Measurements from ENCODE around the gene FAS.

FAS gene

DNA sequence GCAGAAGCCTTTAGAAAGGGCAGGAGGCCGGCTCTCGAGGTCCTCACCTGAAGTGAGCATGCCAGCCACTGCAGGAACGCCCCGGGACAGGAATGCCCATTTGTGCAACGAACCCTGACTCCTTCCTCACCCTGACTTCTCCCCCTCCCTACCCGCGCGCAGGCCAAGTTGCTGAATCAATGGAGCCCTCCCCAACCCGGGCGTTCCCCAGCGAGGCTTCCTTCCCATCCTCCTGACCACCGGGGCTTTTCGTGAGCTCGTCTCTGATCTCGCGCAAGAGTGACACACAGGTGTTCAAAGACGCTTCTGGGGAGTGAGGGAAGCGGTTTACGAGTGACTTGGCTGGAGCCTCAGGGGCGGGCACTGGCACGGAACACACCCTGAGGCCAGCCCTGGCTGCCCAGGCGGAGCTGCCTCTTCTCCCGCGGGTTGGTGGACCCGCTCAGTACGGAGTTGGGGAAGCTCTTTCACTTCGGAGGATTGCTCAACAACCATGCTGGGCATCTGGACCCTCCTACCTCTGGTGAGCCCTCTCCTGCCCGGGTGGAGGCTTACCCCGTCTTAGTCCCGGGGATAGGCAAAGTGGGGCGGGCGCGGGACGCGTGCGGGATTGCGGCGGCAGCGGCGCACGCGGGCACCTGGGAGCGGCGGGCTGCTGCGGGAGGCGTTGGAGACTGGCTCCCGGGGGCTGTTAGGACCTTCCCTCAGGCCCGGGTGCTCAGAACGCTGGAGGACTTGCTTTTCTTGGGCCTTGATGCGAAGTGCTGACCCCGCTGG is at the start of gene FAS:
TSS of gene FAS (plus strand) at position 415 of the 777 bp plus-strand sequence. CDS start at position 494, 79 bp downstream.
- DNase-seq (ENCODE audit: low spot score): peak; percentile 66

DNA sequence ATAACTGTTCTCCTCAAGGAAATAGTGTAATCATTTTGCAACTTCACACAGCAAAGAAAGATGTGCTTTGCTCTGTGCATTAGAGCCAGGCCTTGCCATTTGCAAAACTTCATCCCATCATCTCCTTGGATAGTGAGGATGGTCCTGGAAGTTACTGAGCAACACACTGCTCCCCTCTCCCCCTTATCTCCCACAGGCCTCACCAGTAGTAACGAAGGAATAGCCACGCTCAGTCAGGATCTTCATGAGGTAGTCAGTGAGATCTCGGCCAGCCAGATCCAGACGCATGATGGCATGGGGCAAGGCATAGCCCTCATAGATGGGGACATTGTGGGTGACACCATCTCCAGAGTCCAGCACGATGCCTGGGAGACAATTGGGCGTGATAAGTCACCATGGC is 49.6 kb upstream of the FAS start:
- DNase-seq (ENCODE audit: low spot score): no peak

DNA sequence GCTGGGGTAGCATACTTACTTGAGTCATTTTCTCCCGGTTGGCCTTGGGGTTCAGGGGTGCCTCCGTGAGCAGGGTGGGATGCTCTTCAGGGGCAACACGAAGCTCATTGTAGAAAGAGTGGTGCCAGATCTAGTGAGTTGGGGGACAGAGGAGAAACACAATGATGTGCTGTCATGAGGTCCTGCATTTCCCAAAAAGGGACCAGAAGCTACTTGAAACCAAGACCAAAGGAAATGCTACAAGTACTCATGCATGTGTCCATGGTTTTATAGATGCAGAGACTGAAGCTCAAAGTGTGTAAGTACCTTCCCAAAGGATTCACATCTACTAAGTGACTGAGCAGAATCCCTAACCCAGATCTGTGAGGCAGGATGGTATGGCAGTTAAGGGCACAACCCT is 46.8 kb upstream of the FAS start:
- no peak for DNase-seq (ENCODE audit: low spot score)

DNA sequence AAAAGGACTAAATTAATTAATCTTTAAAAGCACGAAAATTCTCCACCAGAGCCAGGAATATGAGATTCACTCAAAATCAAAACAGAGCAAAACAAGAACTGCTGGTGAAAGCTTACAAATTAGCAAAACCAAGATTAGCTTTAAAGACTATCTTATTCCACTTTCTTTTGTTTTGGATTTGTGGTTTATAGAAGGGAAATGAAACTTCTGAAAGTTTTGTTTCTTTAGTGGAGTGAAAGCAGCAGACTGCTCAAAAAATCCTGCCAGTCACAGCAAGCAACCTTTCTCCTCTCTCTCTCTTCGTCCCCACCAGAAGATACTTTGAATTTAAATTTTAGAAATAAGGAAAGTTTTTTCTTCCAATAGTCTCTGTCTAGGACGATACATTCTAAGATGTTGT is 45.8 kb upstream of the FAS start:
- DNase-seq (ENCODE audit: low spot score): peak; percentile 9

DNA sequence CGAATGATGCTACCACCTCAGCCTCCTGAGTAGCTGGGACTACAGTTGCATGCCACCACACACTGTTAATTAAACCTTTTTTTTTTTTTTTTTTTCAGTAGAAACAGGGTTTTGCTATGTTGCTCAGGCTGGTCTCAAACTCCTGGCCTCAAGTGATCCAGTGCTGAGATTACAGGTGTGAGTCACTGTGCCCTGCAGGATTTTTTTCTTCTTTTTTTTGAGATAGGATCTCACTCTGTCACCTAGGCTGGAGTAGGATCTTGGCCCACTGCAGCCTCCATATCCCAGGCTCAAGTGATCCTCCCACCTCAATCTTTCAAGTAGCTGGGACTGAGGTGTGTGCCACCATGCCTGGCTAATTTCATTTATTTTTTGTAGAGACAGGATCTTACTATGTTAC is 44.4 kb upstream of the FAS start:
- DNase-seq (ENCODE audit: low spot score): no peak

DNA sequence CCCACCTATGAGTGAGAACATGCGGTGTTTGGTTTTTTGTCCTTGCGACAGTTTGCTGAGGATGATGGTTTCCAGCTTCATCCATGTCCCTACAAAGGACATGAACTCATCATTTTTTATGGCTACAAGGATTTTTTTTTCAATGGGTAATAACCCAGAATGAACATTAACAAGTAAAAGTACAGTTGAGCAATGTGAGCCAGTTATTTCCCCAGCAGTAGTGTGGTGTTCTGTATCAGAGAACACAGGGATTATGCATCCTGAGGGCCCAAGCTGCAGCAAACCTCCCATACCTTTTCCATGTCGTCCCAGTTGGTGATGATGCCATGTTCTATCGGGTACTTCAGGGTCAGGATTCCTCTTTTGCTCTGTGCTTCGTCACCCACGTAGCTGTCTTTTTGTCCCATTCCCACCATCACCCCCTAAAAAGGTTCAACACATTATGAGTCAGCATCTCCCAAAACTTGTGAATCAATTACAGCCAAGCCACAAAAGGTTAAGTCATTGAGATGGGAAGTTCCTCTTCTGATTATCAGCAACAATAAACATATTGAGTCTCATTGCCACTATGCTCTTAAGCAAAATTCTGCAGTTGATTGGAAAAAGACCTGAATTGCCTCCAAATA is 43.5 kb upstream of the FAS start:
- no peak for DNase-seq (ENCODE audit: low spot score)

DNA sequence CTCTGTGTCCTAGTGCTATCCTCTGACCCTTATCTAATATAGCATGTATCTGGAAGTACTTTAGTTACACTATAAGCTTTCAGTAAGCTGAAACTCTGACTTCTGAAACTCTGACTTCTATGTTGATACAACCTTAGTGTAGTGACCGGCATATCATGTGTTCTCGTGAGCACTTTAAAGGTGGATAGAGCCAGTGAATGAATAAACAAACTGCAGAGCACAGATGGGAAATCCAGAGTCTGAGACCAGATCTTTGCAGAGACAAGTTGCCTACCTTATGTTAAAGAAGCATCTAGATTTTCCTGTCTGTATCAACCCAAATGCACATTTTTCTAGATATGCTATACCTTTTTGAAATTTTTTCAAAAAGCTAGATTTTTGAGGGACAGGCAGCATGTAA is 41.5 kb upstream of the FAS start:
- DNase-seq (ENCODE audit: low spot score): no peak

DNA sequence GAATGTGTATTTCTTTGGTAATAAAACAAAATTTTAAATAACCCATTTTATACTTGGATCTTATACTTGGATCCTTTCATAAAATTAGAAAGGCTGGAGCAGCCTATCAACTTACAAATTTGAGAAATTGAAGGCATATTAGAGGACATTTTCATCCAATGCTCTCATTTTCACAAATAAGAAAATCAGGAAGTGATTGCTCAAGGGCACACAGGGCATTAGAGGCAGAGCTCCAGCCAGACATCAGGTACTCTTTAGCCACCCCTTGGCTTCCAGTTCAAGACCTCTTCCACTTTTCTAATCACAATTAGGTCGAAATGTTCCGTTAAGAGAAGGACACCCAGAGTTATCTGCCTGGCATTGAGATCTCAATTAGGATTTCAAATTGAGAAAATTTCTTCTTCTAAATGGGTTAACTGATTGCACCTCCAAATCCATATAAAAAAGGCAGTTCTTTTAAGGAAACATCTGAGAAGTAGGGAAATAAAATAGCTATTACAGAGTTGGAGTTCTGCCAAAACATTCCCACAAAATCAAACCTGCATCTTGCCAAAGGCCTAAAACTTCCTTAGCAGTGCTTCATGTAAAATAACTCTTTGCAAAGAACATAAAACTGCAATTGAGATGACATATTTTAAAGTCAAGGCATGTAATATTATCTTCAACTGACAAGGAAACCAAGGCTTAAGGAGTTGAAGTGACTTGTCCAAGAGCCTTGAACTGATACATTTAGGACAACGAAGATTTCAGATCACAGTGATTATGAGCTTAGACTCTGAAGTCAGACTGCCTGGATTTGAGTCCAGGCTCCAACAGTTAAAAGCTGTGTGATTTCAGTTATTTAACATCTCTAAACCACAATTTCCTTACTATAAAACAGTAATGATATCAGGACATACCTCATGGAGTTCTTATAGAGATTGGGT is 40.4 kb upstream of the FAS start:
- no peak for DNase-seq (ENCODE audit: low spot score)

DNA sequence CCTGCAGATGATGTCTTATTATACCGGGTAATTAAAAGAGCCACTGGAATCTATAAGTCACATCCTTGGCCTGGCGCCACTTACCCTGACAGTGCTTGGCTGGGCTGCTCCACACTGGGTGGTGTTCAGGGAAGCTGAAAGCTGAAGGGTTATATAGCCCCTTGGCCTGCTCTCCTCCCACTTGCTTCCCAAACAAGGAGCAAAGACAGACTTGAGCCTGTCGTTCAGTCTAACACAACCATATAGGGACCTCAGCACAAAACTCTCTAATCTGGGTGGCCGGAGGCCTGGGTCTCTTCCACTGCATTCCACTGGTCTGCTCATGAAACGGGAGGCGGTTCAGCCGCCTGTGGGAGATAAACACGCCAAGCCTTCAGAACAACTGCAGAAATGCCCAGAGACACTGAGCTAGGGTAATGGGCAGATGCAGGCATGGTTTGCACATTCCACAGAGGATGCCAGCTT is 37.9 kb upstream of the FAS start, which contains the start of gene ACTA2:
TSS of gene ACTA2 (minus strand) at position 127 of the 465 bp plus-strand sequence. CDS start 3,843 bp downstream, outside the sequence.
- DNase-seq (ENCODE audit: low spot score): no peak

DNA sequence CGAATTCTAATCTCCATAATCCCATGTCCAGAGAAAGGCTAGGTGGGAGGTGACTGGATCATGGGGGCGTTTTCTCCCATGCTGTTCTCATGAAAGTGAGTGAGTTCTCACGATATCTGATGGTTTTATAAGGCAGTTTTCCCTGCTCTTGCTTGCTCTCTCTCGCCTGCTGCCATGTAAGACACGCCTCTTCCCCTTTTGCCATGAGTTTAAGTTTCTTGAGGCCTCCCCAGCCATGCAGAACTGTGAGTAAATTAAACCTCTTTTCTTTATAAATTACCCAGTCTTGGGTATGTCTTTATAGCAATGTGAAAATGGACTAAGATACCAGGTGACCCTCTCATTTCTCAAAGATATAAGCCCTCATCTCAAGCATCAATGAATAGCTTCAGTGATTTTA is 36.9 kb upstream of the FAS start:
- DNase-seq (ENCODE audit: low spot score): no peak

DNA sequence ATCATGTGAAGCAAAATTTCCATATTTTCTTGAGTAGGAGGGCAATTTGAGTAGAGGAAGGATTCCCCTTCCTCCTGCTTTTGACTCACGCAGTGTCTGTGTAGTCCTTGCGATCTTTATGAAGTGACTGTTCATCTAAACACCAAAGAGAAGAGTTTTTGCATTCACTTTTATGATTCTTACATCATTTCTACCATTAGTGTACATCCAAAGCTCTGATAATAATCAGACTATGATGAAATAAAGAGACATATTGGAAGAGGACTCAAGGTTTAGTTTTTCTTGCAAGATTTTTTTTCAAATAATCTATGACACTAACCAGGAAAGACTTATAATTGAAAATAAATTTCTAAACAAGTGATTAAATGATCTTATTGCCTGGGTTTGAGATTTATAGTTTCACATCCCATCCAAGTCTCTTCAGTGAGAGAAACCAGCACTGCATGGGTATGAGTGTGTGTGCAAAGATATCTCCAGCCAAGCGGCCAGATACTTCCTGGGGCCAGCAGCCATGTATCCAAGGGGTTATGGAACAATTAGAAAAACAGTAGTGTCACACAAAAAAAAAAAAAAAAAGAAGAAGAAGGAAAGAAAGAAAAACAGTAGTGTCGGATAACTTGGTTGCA is 36.0 kb upstream of the FAS start:
- no peak for DNase-seq (ENCODE audit: low spot score)

DNA sequence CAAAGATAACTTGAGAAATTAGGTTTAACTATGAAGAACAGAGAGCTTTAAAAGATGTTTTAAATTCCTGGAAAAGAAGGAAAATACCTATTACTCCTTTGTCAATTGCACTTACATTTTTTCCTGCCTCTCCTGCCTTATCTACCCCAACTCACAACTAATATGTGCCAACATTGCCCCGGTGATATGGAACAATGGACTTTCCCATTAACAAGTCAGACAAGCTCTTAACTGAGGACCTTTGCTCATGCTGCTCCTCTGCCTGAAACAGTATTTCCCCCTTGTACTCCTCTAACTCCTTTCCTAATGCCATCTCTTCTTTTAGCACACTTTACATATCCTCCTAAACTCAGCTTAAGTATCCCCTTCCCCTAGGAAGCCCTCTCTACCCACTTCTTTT is 33.2 kb upstream of the FAS start:
- DNase-seq (ENCODE audit: low spot score): no peak

DNA sequence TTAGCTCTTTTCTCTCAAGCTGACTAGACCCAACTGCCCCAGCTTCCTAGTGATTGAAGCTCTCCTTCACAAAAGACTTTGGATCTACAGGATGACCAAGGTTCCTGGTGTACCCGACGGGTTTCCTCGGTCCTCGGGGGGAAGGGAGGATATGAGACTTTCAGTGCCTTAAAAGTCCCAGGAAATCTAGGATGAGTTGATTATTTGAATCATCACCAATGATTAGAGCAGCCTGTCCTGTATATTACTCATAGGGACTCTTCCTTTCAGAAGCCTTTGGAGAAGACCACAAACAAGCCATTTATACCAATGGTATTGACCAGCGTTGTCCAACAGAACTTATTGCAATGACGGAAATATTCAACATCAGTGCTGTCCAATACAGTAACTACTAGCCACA is 31.9 kb upstream of the FAS start:
- DNase-seq (ENCODE audit: low spot score): no peak

DNA sequence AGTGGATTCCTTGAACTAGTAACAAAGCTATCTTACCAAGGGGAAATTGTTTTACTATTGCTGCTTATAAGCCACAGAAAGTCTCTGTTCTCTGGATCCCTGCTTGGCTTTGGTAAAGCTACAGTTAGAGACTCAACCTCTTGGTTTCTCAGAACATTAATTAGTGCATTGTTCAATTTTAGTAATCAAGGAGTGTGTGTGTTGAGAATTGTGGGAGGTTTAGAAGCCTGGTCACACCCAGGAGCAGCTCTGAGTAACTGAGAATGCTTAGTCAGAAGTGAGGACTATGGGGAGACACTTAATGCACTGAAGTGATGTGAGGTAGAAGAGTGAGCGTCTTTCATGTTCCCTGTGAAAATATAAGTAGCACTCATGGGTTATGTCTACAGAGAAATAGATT is 29.8 kb upstream of the FAS start:
- no peak for DNase-seq (ENCODE audit: low spot score)

DNA sequence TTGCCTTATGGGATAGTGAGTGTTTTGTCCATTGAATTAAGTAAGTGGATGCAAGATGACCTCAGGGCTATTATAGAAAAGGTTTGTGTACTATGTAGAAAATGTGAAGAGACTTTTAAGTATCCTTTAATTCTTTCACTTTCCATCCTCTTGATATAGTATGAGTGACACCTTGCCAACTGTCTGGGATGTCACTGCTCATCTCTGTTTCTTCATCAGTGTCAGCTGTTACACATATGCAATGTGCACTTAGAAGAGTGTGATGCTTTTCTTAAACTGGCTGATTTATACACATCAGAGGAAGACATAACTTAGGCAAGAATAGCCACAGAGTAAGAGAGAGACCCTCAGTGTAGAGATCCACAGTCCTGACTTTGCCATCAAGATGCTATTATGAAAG is 29.3 kb upstream of the FAS start:
- no peak for DNase-seq (ENCODE audit: low spot score)

DNA sequence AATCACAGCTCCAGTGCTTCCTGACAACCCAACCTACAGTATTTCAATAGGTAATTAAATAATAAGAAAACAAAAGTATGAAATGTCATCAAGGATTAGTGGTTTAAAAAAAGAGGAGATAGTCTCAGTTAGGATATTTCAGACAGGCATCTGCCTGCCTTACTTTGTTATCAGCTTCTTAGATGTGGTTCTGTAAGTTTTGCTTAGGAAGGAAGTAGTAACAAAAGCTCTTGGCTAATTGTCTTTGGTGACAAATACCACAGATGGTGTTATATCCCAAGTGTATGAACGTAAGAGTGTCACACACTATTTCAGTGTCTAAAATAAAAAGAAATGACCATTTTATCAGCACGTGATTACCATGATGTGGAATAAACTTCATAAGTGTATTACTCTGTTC is 28.3 kb upstream of the FAS start:
- DNase-seq (ENCODE audit: low spot score): no peak

DNA sequence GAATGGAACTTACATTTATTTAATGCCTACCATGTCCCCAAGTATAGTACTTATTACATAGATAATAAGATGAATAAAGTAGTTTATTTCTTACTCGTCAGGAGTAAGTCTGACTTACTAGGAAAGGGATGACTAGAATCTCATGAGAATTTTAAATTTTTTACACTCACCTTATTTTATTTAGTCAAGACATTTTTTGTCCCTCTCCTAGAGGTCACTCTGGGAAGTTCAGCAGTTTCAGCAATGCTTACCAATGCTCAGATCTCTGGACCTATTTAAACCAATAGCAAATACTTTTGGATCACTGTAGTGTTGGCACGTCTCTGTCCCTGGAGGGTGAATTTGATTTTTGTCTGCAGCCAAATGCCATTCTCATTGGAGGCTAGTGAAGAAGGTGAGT is 27.3 kb upstream of the FAS start:
- DNase-seq (ENCODE audit: low spot score): no peak

DNA sequence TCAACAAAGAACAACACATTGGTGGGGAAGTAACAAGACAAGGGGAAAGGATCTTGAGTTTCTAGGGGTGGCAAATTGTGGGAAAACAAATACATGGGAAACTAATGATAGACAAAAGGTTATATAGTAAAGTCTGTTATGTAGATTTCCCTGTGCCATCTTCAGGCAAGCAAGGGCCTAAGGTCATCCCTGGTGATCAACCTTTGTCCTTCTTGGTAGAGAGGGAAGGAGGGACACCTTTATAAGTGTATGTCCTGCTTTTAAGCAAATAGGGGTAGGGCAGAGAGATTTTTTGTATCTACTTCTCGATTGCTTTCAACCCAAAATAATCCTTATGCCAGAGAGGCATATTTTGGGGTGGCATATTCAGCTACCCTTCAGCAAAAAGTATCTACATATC is 26.2 kb upstream of the FAS start:
- no peak for DNase-seq (ENCODE audit: low spot score)

DNA sequence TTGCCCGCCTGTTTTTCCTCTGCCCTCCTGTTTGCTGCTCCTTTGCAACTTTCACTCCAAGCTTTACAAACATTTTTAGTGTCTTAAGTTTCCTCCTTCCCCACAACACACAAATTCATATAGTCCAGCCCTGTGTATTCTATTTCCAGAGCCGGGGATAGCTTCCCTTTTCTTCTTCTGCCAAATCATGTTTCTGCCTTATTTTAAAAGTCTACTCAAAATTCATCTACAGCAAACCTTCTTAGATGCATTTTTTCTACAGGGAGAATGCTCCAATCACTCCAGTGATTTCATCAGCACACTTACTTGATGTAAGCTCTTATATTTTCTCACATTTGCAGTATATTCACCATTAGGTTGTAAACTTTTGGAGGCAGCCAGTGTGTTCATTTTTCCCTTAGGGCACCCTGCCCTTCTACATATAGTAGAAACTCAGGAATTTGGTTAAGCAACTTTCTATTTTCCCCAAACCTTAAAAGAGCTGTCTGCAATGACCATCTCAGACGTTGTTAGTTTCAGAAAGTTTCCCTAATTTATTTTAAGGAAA is 25.7 kb upstream of the FAS start:
- DNase-seq (ENCODE audit: low spot score): no peak

DNA sequence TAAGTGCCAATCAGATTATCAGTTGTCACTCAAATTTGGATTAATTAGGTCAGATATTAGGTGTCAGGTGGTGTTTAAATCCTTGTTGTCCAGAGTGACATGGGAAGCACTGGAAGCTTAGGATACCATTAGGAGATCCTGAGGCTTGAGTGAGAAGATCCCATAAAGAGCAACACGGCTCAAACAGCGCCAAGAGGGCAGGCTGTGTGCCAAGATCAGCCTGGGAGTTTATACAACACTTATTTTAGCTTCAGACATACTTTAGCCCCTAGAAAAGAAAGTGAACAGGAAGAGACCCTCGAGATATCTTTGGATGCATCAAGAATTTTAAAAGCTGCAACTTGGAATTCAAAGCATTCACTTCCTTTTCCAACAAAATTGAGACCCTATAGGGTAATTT is 23.8 kb upstream of the FAS start:
- no peak for DNase-seq (ENCODE audit: low spot score)

DNA sequence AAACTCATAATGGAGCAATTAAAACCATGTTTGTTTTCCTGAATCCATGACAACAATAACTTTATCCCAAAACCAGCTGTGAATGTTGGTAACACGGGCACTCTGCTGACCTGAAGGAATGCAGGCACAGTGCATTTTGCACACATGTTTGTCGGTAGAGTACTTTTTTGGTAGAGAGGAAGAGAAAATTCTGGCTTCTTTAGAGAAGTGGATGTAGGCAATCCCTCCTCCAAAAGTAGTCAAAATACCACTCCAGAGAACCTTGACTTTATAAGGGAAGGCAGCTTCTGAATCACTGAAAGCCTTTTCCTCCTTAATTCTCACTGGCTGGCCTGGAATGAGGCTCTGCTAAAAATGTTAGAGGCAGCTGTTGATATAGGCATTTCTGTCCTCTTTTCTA is 22.2 kb upstream of the FAS start:
- DNase-seq (ENCODE audit: low spot score): no peak

Measured in NAMALWA (cell line).